Astrocyte of the spinal cord (primary cell): ENCODE results near the gene CHCHD10.
"Not testable (repeated sequence)": the region's sequence is repeated elsewhere in the genome, so short reads cannot be mapped to it uniquely, and the experiment has no call there.

Experiments used
- DNase-seq: peaks from one replicate; pipeline ENCODE4 v3.0.0; 2011; ENCODE audit warnings: low read depth, low spot score
- H3K4me3 ChIP-seq: 2 replicates; pipeline ENCODE4 v1.5.1; 2011; ENCODE audit warnings: low read depth, mild to moderate bottlenecking, low read length, moderate library complexity
- in situ Hi-C: cut with HindIII; loops from 2 replicates; pipeline ENCODE4 v1.10.0; 2017; ENCODE audit warnings: low sequenced_read_pairs
- TF ChIP-seq, protein P1 (sequence below): IDR thresholded peaks from 2 replicates; pipeline ENCODE4 v1.5.1; 2012; ENCODE audit warnings: low read depth, mild to moderate bottlenecking, low read length, inconsistent platforms

Gene CHCHD10

GRCh38 chr22:23744485-23744884, 23.3 kb downstream of the CHCHD10 start:
- in situ Hi-C loops = no loop called here
- TF ChIP-seq, protein P1, sequence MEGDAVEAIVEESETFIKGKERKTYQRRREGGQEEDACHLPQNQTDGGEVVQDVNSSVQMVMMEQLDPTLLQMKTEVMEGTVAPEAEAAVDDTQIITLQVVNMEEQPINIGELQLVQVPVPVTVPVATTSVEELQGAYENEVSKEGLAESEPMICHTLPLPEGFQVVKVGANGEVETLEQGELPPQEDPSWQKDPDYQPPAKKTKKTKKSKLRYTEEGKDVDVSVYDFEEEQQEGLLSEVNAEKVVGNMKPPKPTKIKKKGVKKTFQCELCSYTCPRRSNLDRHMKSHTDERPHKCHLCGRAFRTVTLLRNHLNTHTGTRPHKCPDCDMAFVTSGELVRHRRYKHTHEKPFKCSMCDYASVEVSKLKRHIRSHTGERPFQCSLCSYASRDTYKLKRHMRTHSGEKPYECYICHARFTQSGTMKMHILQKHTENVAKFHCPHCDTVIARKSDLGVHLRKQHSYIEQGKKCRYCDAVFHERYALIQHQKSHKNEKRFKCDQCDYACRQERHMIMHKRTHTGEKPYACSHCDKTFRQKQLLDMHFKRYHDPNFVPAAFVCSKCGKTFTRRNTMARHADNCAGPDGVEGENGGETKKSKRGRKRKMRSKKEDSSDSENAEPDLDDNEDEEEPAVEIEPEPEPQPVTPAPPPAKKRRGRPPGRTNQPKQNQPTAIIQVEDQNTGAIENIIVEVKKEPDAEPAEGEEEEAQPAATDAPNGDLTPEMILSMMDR = no peak
- no peak for DNase-seq
- no peak overlapping the region for H3K4me3 ChIP-seq

DNA sequence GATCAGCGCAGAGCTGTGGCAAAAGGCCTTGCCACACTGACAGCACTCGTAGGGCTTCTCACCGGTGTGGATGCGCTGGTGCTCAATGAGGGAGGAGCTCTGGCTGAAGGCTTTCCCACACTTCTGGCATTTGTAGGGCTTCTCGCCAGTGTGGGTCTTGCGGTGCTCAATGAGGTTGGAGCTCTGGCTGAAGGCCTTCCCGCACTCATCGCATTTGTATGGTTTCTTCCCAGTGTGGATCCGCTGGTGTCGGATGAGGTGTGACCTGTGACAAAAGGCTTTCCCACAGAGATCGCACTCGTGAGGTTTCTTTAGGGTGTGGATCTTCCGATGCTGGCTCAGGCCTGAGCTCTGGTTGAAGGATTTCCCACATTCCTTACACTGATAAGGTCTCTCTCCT, 23.8 kb downstream of the CHCHD10 start:
- TF ChIP-seq, protein P1 = no peak

DNA sequence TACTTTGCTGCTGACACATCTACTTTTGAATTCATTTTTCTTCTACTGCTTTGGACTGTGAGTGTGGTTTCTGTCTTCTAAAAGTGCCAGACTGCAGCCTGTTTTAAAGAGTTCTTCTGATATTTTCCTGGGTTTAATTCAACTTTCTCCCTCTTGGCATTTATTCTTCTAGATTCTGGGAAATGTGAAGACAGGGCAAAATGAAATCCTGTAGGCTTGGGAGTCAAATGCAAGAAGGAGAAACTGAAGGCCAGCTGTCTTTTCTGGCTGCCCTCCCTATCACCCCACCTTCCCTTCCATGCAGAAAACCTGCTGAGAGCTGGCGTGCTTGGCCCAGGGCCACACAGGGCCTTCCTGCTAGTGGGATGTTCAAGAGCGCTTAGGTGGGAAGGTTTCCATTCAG, 24.5 kb downstream of the CHCHD10 start:
- no peak overlapping the region for H3K4me3 ChIP-seq
- in situ Hi-C loops = no loop called here
- TF ChIP-seq, protein P1 = no peak
- no peak for DNase-seq

More for the DNA sequence above, 23.8 kb downstream of the CHCHD10 start:
- H3K4me3 ChIP-seq = no peak overlapping the region
- no peak for DNase-seq
- in situ Hi-C loops = no loop called here

GRCh38 chr22:23742505-23743264, 25.1 kb downstream of the CHCHD10 start:
- TF ChIP-seq, protein P1 = no peak
- DNase-seq = no peak
- no peak overlapping the region for H3K4me3 ChIP-seq
- in situ Hi-C loops = no loop called here

GRCh38 chr22:23737696-23738095, 30.1 kb downstream of the CHCHD10 start:
- in situ Hi-C loops = no loop called here
- TF ChIP-seq, protein P1 = no peak
- DNase-seq = no peak

DNA sequence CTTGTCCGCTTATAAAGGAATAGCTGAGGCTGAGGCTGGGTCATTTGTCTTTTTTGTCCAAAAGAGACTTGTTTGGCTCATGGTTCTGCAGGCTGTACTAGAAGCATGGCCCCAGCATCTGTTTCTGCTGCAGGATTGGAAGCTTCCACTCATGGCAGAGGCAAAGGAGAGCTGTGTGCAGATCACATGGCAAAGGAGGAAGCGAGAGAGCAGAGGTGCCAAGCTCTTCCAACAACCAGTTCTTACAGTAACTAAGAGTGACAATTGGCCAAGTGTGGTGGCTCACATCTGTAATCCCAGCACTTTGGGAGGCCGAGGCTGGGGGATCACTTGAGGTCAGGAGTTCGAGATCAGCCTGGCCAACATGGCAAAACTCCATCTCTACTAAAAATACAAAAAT, 39.7 kb downstream of the CHCHD10 start:
- in situ Hi-C loops, DNase-seq, H3K4me3 ChIP-seq: not testable (repeated sequence)

More at GRCh38 chr22:23737696-23738095, 30.1 kb downstream of the CHCHD10 start:
- H3K4me3 ChIP-seq = no peak overlapping the region

- in situ Hi-C loops = no loop called here
- DNase-seq = no peak
- no peak overlapping the region for H3K4me3 ChIP-seq
Measured at GRCh38 chr22:23722724-23723123, 45.0 kb downstream of the CHCHD10 start.

More at GRCh38 chr22:23722724-23723123, 45.0 kb downstream of the CHCHD10 start:
- TF ChIP-seq, protein P1 = no peak
